ENCODE data around the gene KLK11. TPM values are rescaled to one million over a fixed set of nuclear protein-coding genes. Genes with fewer than 3 reads are reported as not detected.

Gene KLK11
- total and polyA plus RNA-seq, 2 donors (not counting 3 experiments of a cell fraction or from before 2014, with no cell fraction given), result not detected

DNA sequence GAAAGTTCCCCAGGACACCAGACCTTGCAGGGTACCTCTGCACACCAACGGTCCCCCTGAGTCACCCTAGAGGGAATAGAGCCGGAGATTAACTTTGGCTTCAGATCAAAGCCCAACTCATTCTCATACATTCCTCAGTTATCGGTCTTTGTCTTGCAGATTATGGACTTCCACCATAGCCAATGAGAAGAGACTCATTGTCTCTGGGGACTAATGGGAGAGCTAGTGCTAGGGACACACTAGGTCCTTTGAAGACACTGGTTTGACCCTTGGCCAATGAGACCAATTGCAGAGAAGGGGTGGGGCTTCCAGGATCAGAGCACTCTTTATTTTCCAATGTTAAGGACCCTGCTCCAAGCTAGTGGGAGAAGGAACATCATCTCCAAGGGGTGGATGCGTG, 48.8 kb downstream of the KLK11 start:
- DNase-seq (ENCODE audit: low read depth, low spot score) (no peak), FAIRE-seq (no peak)
- CTCF ChIA-PET, result no interaction called here
- Histone ChIP-seq H3K9me3 (replicated peaks; ENCODE audit: control insufficient read depth, insufficient read depth, low read length) (no peaks in the 10 kb centered on the region), H3K9me1 (replicated peaks; ENCODE audit: control insufficient read depth, extremely low read depth, insufficient read depth, low read length) (no peaks in the 10 kb centered on the region), H3K9ac (replicated peaks; ENCODE audit: extremely low read depth, insufficient read depth, low read length) (no peak overlapping the region), H3K4me1 (ENCODE audit: control insufficient read depth, extremely low read depth, insufficient read depth, low read length) (no peaks in the 10 kb centered on the region), H3K4me3 (replicated peaks in 1 of 3; ENCODE audit: insufficient read depth in 1 of 3, low read depth in 1 of 3, low read length in 3 of 3) (no peak overlapping the region), H3K27me3 (ENCODE audit: control insufficient read depth in 2 of 2, insufficient read depth in 2 of 2, low read length in 2 of 2) (no peaks in the 10 kb centered on the region), H2AFZ (ENCODE audit: low read depth, low read length) (no peak overlapping the region), H3K79me2 (ENCODE audit: control insufficient read depth, insufficient read depth, low read length) (no peaks in the 10 kb centered on the region), H3K36me3 (ENCODE audit: control insufficient read depth in 2 of 2, extremely low read depth in 1 of 2, insufficient read depth in 2 of 2, low read length in 2 of 2) (no peaks in the 10 kb centered on the region), H4K20me1 (replicated peaks; ENCODE audit: control insufficient read depth, extremely low read depth, insufficient read depth, low read length) (no peaks in the 10 kb centered on the region), H3K4me2 (ENCODE audit: insufficient read depth, low read length) (no peak overlapping the region), H3K27ac (ENCODE audit: insufficient read depth, low read depth, low read length) (no peak overlapping the region)
- TF ChIP-seq POLR2AphosphoS5 (IDR thresholded peaks at IDR 0.05; ENCODE audit: insufficient read depth, low read depth, low read length) (no peak), GATA2 (IDR thresholded peaks at IDR 0.05; ENCODE audit: insufficient read depth, insufficient read length, low read depth, low read length) (no peak), JUN (IDR thresholded peaks at IDR 0.05; ENCODE audit: borderline replicate concordance, insufficient read depth, insufficient read length, low read depth) (no peak), MYC (IDR thresholded peaks at IDR 0.05; ENCODE audit: low read depth, low read length) (no peak), POLR2A (IDR thresholded peaks at IDR 0.05; ENCODE audit: low read depth, low read length) (no peak), EZH2 (IDR thresholded peaks at IDR 0.05; ENCODE audit: borderline replicate concordance, low read depth, low read length, severe bottlenecking) (no peak)
- TF ChIP-seq, protein P1, sequence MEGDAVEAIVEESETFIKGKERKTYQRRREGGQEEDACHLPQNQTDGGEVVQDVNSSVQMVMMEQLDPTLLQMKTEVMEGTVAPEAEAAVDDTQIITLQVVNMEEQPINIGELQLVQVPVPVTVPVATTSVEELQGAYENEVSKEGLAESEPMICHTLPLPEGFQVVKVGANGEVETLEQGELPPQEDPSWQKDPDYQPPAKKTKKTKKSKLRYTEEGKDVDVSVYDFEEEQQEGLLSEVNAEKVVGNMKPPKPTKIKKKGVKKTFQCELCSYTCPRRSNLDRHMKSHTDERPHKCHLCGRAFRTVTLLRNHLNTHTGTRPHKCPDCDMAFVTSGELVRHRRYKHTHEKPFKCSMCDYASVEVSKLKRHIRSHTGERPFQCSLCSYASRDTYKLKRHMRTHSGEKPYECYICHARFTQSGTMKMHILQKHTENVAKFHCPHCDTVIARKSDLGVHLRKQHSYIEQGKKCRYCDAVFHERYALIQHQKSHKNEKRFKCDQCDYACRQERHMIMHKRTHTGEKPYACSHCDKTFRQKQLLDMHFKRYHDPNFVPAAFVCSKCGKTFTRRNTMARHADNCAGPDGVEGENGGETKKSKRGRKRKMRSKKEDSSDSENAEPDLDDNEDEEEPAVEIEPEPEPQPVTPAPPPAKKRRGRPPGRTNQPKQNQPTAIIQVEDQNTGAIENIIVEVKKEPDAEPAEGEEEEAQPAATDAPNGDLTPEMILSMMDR (IDR thresholded peaks at IDR 0.05; ENCODE audit: extremely low read depth in 1 of 2, insufficient read depth in 1 of 2, low read depth in 1 of 2, low read length in 2 of 2), result no peak
- TF ChIP-seq, protein P2, sequence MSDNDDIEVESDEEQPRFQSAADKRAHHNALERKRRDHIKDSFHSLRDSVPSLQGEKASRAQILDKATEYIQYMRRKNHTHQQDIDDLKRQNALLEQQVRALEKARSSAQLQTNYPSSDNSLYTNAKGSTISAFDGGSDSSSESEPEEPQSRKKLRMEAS (IDR thresholded peaks at IDR 0.05; ENCODE audit: insufficient read depth, insufficient read length), result no peak
- dilution Hi-C loops (cut with MboI; ENCODE audit: extremely low pct_ligation_motif_present, low sequenced_read_pairs), result no loop called here
- POLR2A ChIA-PET, result no interaction called here
- BruUV-seq (replicated peaks), result no TSS peak
- intact Hi-C loops (cut with micrococcal nuclease), result no loop called here
